ENCODE data around the gene DAZ2.
"Not testable (repeated sequence)": the region's sequence is repeated elsewhere in the genome, so short reads cannot be mapped to it uniquely, and the experiment has no call there.

The DAZ2 gene, protein sequence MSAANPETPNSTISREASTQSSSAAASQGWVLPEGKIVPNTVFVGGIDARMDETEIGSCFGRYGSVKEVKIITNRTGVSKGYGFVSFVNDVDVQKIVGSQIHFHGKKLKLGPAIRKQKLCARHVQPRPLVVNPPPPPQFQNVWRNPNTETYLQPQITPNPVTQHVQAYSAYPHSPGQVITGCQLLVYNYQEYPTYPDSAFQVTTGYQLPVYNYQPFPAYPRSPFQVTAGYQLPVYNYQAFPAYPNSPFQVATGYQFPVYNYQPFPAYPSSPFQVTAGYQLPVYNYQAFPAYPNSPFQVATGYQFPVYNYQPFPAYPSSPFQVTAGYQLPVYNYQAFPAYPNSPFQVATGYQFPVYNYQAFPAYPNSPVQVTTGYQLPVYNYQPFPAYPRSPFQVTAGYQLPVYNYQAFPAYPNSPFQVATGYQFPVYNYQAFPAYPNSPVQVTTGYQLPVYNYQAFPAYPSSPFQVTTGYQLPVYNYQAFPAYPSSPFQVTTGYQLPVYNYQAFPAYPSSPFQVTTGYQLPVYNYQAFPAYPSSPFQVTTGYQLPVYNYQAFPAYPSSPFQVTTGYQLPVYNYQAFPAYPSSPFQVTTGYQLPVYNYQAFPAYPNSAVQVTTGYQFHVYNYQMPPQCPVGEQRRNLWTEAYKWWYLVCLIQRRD

DNA sequence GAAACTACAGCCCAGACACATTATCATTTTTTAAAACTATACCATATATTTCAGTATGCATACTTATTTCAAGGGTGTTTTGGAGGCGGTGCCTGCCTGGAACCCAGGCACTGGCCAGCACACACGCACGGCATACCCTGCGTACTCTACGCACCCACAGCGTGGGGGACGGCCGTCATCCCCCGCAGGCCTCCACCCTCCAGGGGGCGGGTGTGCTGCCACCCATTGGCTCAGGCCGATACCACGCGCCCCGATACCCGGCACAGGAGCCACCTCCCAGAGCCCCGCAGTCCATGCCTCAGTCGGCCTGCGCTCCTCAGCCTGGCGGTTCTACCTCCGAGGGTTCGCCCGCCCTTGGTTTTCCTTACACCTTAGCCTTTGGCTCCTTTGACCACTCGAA lies at the start of gene DAZ2:
TSS of gene DAZ2 (plus strand) at position 301 of the 400 bp plus-strand sequence. CDS start 208 bp downstream, outside the sequence.
- not testable (repeated sequence) for DNase-seq (ENCODE audit: low read depth in 3 of 3)

DNA sequence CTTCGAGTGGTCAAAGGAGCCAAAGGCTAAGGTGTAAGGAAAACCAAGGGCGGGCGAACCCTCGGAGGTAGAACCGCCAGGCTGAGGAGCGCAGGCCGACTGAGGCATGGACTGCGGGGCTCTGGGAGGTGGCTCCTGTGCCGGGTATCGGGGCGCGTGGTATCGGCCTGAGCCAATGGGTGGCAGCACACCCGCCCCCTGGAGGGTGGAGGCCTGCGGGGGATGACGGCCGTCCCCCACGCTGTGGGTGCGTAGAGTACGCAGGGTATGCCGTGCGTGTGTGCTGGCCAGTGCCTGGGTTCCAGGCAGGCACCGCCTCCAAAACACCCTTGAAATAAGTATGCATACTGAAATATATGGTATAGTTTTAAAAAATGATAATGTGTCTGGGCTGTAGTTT lies 20.4 kb upstream of the DAZ2 start, which contains the start of gene DAZ1:
TSS of gene DAZ1 (minus strand) at position 101 of the 400 bp plus-strand sequence. CDS start 208 bp downstream, outside the sequence.
- DNase-seq (ENCODE audit: low read depth in 3 of 3), result not testable (repeated sequence)

DNA sequence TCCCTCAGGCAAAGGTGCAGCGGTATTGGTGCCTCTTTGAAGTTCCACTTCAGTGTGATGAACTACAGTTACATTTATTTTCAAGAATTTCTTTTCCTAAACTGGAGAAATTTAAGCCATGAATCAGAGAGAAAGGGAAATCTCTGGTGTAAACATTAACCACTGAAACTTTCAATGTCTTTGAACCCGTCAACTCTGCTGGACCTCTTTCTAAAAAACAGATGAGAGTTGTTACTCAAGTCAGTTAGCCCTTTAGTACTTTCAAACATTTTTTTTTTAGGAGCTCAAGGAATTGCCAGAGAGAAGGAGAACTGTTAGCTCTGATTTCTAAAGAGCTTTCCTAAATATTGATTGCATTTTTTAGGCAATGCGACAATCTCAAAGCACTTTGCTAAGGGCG lies 11.9 kb upstream of the DAZ2 start:
- DNase-seq (ENCODE audit: low read depth in 3 of 3), result not testable (repeated sequence)

- DNase-seq (ENCODE audit: low read depth in 3 of 3), result not testable (repeated sequence)
Observed at GRCh38 chrY:23209802-23210495, 9.4 kb upstream of the DAZ2 start.

DNA sequence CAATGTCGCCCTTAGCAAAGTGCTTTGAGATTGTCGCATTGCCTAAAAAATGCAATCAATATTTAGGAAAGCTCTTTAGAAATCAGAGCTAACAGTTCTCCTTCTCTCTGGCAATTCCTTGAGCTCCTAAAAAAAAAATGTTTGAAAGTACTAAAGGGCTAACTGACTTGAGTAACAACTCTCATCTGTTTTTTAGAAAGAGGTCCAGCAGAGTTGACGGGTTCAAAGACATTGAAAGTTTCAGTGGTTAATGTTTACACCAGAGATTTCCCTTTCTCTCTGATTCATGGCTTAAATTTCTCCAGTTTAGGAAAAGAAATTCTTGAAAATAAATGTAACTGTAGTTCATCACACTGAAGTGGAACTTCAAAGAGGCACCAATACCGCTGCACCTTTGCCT lies 8.7 kb upstream of the DAZ2 start:
- not testable (repeated sequence) for DNase-seq (ENCODE audit: low read depth in 3 of 3)
